Right lobe of liver (tissue), 6 donors: Measurements from ENCODE around the gene SDS. TPM values are rescaled to one million over a fixed set of nuclear protein-coding genes. Genes with fewer than 3 reads are reported as not detected.

Experiments used
- ATAC-seq, 4 donors: fragments of 200-7000 bp; cut with Tn5 transposase; one replicate each; pipeline ENCODE4 v1.9.1; 2020; ENCODE audit warnings: mild to moderate bottlenecking in 4 of 4, moderate library complexity in 4 of 4
- DNase-seq, 3 donors: peaks; one replicate each; pipeline ENCODE4 v3.0.0-alpha.2; 2020
- H3K27ac ChIP-seq, 3 donors: fragments of 200-600 bp; one replicate each; pipeline ENCODE4 v1.8.0; 2022
- H3K27me3 ChIP-seq, 2 donors: fragments of 200-600 bp; one replicate each; pipeline ENCODE4 v1.8.0; 2022
- H3K36me3 ChIP-seq, 4 donors: fragments of 200-600 bp; sonication (generic) in 1 of 4; one replicate each; pipeline versions ENCODE4 v1.5.1 to v1.8.0; 2017 to 2022; ENCODE audit warnings: control low read depth in 1 of 4
- H3K4me1 ChIP-seq, 4 donors: fragments of 200-600 bp; sonication (generic) in 1 of 4; one replicate each; pipeline versions ENCODE4 v1.5.1 to v1.8.0; 2017 to 2022; ENCODE audit warnings: control low read depth in 1 of 4
- H3K4me3 ChIP-seq, 3 donors: fragments of 200-600 bp; one replicate each; pipeline ENCODE4 v1.8.0; 2022
- H3K9me3 ChIP-seq, 4 donors: fragments of 200-600 bp; sonication (generic) in 1 of 4; one replicate each; pipeline versions ENCODE4 v1.5.1 to v1.8.0; 2017 to 2022; ENCODE audit warnings: control low read depth in 1 of 4
- POLR2A ChIP-seq: fragments of 450-650 bp; IDR thresholded peaks from one replicate; pipeline ENCODE4 v1.6.1; 2017; ENCODE audit warnings: antibody characterized with exemption, mild to moderate bottlenecking
- WGBS: methylation state at CpG from one replicate; pipeline ENCODE4 v1.1.6; 2018; ENCODE audit warnings: low coverage, low lambda C conversion rate; ENCODE audit not compliant: insufficient coverage; ENCODE audit errors: missing lambda C conversion rate; 5-methylcytosine and 5-hydroxymethylcytosine counted together
- intact Hi-C, 2 donors: fragments of 100-400 bp; cut with DNase I; formaldehyde crosslinking; loops; one replicate each; pipeline versions ENCODE4 v1.11.2 to v1.14.1; 2022
- total RNA-seq, 6 experiments: library from RNA; depleted of rRNA in 2 of 6; stranded (reverse); fragments of >200 nt in 2 of 6; fragmentation: NEBNext Ultra II Directional in 3 of 6; extraction: Animal tissue kit (Norgen Biotek cat#: 25700) in 3 of 6; gene quantifications; one replicate each; pipeline versions ENCODE4 v1.1.0 to v1.2.4, GENCODE V29; 2016 to 2023
- TF ChIP-seq, protein P1 (sequence below), 4 donors: fragments of 200-600 bp in 3 of 4; fragments of 450-650 bp in 1 of 4; IDR thresholded peaks; one replicate each; pipeline versions ENCODE4 v1.5.1 to v1.8.0; 2016 to 2022; ENCODE audit warnings: antibody characterized with exemption in 4 of 4, mild to moderate bottlenecking in 2 of 4
- donor health status: DM: no; HTN: yes; CAD: no.
- donor health status: DM: no; HTN: no; CAD: no.
- donor health status: DM: no; HTN: no; CAD: no.
- donor health status: DM: no; HTN: yes; CAD: no.
- donor health status: DM: no; HTN: yes; CAD: no.

The SDS gene
- total RNA-seq, 6 experiments from 2014 or later = 208 to 722 (median 309) TPM

DNA sequence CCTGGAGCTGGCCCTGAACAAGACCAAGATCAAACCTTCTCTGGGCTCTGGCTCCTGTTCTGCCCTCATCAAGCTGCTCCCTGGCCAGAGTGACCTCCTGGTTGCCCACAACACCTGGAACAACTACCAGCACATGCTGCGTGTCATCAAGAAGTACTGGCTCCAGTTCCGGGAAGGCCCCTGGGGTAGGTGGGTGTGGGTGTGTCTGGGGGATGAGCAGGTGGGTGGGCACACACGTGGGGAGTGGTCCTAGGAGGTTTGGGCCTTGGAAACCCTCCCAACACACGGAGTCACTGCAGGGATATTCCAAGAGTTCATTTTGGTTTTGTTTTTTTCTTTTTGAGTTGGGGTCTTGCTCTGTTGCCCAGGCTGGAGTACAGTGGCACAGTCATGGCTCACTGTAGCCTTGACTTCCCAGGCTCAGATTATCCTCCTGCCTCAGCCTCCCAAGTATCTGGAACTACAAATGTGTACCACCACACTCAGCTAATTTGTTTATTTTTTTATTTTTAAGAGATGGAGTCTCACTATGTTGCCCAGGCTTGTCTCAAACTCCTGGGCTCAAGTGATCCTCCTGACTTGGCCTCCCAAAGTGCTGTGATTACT lies 28.8 kb downstream of the SDS start:
- Histone ChIP-seq H3K9me3 (no peaks in the 10 kb centered on the region), H3K36me3 (peaks cover 0 to 8% (median 2%) of the 10 kb centered on the region in 4 donors), H3K27me3 (no peaks in the 10 kb centered on the region), H3K27ac (no peak overlapping the region), H3K4me3 (no peak overlapping the region), H3K4me1 (no peaks in the 10 kb centered on the region)
- no peak for DNase-seq
- ATAC-seq = no peak
- 80% methylated on average over 2 of the region's 4 CpGs for WGBS
- no peak for TF ChIP-seq POLR2A
- TF ChIP-seq, protein P1, sequence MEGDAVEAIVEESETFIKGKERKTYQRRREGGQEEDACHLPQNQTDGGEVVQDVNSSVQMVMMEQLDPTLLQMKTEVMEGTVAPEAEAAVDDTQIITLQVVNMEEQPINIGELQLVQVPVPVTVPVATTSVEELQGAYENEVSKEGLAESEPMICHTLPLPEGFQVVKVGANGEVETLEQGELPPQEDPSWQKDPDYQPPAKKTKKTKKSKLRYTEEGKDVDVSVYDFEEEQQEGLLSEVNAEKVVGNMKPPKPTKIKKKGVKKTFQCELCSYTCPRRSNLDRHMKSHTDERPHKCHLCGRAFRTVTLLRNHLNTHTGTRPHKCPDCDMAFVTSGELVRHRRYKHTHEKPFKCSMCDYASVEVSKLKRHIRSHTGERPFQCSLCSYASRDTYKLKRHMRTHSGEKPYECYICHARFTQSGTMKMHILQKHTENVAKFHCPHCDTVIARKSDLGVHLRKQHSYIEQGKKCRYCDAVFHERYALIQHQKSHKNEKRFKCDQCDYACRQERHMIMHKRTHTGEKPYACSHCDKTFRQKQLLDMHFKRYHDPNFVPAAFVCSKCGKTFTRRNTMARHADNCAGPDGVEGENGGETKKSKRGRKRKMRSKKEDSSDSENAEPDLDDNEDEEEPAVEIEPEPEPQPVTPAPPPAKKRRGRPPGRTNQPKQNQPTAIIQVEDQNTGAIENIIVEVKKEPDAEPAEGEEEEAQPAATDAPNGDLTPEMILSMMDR (IDR thresholded peaks at IDR 0.05) = no peak
- intact Hi-C loops = no loop called here

DNA sequence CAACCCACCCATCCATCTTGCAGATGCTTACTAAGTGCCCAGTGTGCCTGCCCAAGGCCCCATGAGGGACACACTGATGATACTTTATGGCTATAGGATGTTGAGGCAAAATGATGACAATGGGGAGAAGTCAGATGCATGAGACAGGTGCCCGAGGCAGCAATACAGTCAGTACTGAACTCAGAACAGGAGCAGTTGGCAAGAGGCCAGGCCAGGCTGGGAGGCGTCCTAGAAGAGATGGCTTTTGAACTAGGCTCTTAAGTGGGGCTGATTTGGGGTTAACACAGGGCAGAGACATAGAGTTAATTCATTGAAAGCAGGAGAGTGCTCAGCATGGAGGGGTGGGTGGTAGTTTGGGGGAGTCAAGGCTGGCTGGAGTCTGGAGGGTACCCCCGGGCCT lies 29.7 kb downstream of the SDS start:
- Histone ChIP-seq H3K4me1 (no peaks in the 10 kb centered on the region), H3K27me3 (no peaks in the 10 kb centered on the region), H3K27ac (no peak overlapping the region), H3K36me3 (peaks cover 0 to 8% (median 2%) of the 10 kb centered on the region in 4 donors), H3K9me3 (no peaks in the 10 kb centered on the region), H3K4me3 (no peak overlapping the region)
- 70% methylated on average over 2 of the region's 3 CpGs for WGBS
- ATAC-seq (no peak), DNase-seq (no peak)
- intact Hi-C loops = no loop called here
- TF ChIP-seq, protein P1 (IDR thresholded peaks at IDR 0.05) = no peak
- TF ChIP-seq POLR2A = no peak

DNA sequence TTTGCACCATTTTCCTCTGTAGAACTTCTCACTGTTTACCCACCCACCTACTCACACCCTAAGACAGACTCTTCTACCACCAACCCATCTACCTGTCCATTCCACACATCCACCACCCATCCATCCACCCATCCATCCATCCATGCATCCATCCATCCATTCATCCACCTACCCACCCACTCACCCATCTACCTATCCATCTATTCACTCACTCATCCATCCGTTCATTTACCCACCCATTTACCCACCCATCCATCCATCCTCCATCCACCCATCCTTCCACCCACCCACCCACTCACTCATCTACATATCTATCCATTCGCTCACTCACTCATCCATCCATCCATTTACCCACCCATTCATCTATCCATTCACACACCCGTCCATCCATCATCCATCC lies 30.2 kb downstream of the SDS start:
- Histone ChIP-seq H3K36me3 (peaks cover 0 to 8% (median 2%) of the 10 kb centered on the region in 4 donors), H3K4me3 (no peak overlapping the region), H3K27me3 (no peaks in the 10 kb centered on the region), H3K4me1 (no peaks in the 10 kb centered on the region), H3K27ac (no peak overlapping the region), H3K9me3 (no peaks in the 10 kb centered on the region)
- 93% methylated on average over 3 of the region's 3 CpGs for WGBS
- intact Hi-C loops = no loop called here
- TF ChIP-seq, protein P1 (IDR thresholded peaks at IDR 0.05) = no peak
- no peak for TF ChIP-seq POLR2A
- ATAC-seq (no peak), DNase-seq (no peak)

DNA sequence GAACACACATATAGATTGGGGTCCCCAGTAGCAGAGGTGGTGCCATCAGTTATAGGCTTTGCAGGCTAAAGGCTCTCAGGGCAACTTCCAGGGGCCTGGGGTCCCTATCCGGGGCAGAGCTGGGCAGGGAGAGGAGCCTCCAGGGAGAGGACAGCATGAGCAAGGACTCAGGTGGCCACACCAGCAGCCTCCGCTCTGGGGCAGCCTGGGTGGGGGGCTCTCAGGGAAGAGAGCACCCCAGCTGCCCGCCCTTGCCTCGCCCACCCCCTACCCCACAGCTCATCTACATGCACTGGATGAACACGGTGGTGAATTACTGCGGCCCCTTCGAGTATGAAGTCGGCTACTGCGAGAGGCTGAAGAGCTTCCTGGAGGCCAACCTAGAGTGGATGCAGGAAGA lies 31.3 kb downstream of the SDS start:
- intact Hi-C loops = no loop called here
- Histone ChIP-seq H3K27me3 (no peaks in the 10 kb centered on the region), H3K9me3 (no peaks in the 10 kb centered on the region), H3K4me1 (no peaks in the 10 kb centered on the region), H3K27ac (no peak overlapping the region), H3K4me3 (no peak overlapping the region), H3K36me3 (peaks cover 0 to 8% (median under 1%) of the 10 kb centered on the region in 4 donors)
- no CpG with 5 or more reads among the region's 9 CpGs for WGBS
- DNase-seq = no peak
- ATAC-seq = peak in 1 of 4 donors; percentile 9
- TF ChIP-seq, protein P1 (IDR thresholded peaks at IDR 0.05) = no peak
- TF ChIP-seq POLR2A = no peak
